ENCODE results near the gene LMAN2. TPM values are rescaled to one million over a fixed set of nuclear protein-coding genes. Genes with fewer than 3 reads are reported as not detected.

Gene LMAN2
- total RNA-seq, 2 donors from 2014 or later, result 119 to 128 TPM

DNA sequence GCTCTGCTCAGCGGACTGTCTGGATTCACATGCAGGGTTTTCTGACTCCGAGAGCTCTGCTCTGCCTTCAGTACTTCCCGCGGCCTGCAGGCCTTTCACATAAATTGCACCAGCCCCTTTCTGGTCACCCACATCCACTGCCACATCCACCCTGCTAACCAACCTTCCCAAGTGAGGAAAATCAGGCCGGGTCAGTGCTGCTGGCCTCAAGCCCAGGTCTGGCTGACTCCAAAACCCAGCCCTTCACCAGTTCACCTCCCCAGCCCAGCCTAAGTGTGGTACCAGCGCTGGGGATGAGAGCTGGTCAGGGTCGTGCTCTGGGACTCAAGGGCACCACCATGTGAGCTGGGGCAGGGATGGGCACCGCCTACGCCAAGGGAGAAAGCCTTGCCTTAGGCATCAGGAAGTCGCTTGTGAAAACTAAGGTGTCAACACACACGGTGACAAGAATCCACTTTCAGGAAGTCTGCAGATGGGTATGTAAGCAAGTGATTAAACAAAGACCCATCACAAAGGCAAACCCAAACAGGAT lies 12.3 kb downstream of the LMAN2 start:
- H3K27ac Mint-ChIP-seq, result peak overlapping the region; percentile 61
- H3K36me3 ChIP-seq (ENCODE audit: control insufficient read depth, insufficient read depth, low read length), result peaks cover 69% of the 10 kb centered on the region
- no peak for DNase-seq
- H3K9me3 Mint-ChIP-seq, result no peaks in the 10 kb centered on the region
- peaks cover 10% of the 10 kb centered on the region for H3K4me1 Mint-ChIP-seq
- no peaks in the 10 kb centered on the region for H3K27me3 Mint-ChIP-seq (ENCODE audit: insufficient read depth)
- WGBS, 2 experiments (ENCODE audit: insufficient coverage in 1 of 2, insufficient read length in 1 of 2), result 83% methylated on average over 8 to 11 of the region's 11 CpGs
- H3K4me1 ChIP-seq (ENCODE audit: control insufficient read depth, insufficient read depth, low read length), result no peaks in the 10 kb centered on the region
- H3K4me3 ChIP-seq (ENCODE audit: low read length), result no peak overlapping the region
- no peak overlapping the region for H3K27ac ChIP-seq (ENCODE audit: low read depth, low read length)
- H3K9ac ChIP-seq (ENCODE audit: extremely low read depth, low read length, poor library complexity, severe bottlenecking), result no peak overlapping the region
- peaks cover 6% of the 10 kb centered on the region for H3K9me3 ChIP-seq (ENCODE audit: control insufficient read depth, low read length)
- no peak overlapping the region for H3K4me3 Mint-ChIP-seq
- peaks cover 64% of the 10 kb centered on the region for H3K36me3 Mint-ChIP-seq (ENCODE audit: low read depth)
- TF ChIP-seq, protein P1, sequence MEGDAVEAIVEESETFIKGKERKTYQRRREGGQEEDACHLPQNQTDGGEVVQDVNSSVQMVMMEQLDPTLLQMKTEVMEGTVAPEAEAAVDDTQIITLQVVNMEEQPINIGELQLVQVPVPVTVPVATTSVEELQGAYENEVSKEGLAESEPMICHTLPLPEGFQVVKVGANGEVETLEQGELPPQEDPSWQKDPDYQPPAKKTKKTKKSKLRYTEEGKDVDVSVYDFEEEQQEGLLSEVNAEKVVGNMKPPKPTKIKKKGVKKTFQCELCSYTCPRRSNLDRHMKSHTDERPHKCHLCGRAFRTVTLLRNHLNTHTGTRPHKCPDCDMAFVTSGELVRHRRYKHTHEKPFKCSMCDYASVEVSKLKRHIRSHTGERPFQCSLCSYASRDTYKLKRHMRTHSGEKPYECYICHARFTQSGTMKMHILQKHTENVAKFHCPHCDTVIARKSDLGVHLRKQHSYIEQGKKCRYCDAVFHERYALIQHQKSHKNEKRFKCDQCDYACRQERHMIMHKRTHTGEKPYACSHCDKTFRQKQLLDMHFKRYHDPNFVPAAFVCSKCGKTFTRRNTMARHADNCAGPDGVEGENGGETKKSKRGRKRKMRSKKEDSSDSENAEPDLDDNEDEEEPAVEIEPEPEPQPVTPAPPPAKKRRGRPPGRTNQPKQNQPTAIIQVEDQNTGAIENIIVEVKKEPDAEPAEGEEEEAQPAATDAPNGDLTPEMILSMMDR (conservative IDR thresholded peaks at IDR 0.05), result no peak
- H3K27me3 ChIP-seq (ENCODE audit: control insufficient read depth, insufficient read depth, low read length, poor library complexity, severe bottlenecking), result no peaks in the 10 kb centered on the region

DNA sequence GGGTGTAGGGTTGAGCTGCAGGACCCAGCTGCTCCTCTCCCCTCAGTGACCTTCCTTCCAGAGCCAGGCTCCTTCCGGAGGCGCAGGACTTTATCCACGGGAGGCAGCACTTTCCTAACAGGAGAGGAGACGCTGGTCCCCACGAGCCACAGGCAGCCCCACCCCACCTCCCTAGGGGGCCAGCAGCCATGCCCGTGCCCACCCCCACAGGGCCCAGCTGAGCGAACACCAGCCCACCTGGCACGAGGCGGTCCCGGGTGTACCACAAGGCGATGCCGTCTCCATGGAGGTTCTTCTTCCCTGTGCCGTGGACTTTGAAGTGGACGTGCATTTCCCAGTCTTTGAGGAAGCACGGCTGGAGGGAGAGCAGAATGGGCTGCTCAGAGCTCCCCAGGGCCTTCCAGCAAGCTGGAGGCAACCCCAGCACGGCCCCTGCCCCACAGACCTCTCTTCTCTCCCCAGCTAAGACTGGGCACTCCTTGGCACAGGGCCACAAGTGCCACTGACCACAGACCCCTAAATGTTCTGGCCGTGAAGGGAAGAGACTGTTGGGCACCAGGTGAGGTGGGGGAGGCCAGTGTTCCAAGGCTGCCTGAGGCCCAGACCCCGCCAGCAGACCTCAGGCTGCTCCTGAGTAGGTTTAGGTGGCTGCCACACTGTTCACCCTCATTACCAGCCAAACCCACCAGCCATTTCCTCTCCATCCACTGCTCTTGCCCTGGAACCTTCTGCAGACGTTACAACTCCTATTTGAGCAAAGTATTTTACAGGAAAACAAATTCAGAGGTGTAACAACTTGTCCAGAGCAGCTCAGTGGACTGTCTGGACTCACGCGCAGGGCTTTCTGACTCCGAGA lies 13.0 kb downstream of the LMAN2 start:
- TF ChIP-seq, protein P1 (conservative IDR thresholded peaks at IDR 0.05), result no peak

DNA sequence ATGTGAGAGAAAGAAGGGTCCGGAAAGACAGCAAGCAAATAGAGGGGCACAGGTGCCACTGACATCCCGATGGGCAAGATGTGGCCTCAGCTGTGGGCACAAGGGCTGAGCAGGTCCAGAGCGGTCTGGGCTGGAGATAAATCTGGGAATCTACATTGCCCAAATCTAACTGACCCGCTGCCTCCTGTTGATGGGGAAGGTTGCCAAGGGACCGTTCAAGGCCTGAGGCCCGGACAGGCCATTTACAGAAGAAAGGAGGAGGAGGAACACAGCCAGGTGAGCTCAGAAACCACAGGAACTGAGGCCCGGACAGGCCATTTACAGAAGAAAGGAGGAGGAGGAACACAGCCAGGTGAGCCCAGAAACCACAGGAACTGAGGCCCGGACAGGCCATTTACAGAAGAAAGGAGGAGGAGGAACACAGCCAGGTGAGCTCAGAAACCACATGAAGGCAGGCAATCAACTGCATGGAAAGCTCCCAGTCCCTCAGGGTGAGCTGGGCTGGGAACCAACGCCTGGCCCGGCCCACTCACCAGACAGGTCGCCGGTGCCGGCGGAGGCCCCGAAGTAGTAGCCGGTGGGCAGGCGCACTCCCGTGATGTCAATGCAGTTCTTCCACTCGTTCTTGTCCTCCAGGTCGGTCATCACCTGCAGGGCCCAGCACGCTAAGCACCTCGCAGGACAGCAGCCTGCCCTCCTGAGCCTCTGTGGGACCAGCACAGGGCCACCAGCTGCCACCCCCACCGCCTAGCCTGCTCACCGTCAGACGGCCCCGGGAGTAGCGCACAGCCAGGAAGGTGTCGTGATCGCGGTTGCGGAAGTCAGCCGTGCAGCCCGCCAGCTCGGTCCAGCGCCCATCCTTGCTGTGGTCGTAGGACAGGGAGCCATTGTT lies 14.6 kb downstream of the LMAN2 start:
- no peak overlapping the region for H3K27ac ChIP-seq (ENCODE audit: low read depth, low read length)
- TF ChIP-seq, protein P1 (conservative IDR thresholded peaks at IDR 0.05), result no peak
- H3K27me3 ChIP-seq (ENCODE audit: control insufficient read depth, insufficient read depth, low read length, poor library complexity, severe bottlenecking), result no peaks in the 10 kb centered on the region
- Mint-ChIP-seq H3K27ac (no peak overlapping the region), H3K36me3 (ENCODE audit: low read depth) (peaks cover 71% of the 10 kb centered on the region), H3K4me3 (no peak overlapping the region), H3K27me3 (ENCODE audit: insufficient read depth) (no peaks in the 10 kb centered on the region), H3K9me3 (no peaks in the 10 kb centered on the region), H3K4me1 (peaks cover 10% of the 10 kb centered on the region)
- no peaks in the 10 kb centered on the region for H3K4me1 ChIP-seq (ENCODE audit: control insufficient read depth, insufficient read depth, low read length)
- H3K36me3 ChIP-seq (ENCODE audit: control insufficient read depth, insufficient read depth, low read length), result peaks cover 66% of the 10 kb centered on the region
- DNase-seq, result no peak
- H3K9me3 ChIP-seq (ENCODE audit: control insufficient read depth, low read length), result peaks cover 6% of the 10 kb centered on the region
- no peak overlapping the region for H3K9ac ChIP-seq (ENCODE audit: extremely low read depth, low read length, poor library complexity, severe bottlenecking)
- WGBS, 2 experiments (ENCODE audit: insufficient coverage in 1 of 2, insufficient read length in 1 of 2), result 95 to 96% methylated on average over 30 to 36 of the region's 36 CpGs
- H3K4me3 ChIP-seq (ENCODE audit: low read length), result no peak overlapping the region

More for the DNA sequence above, 13.0 kb downstream of the LMAN2 start:
- Mint-ChIP-seq H3K27me3 (ENCODE audit: insufficient read depth) (no peaks in the 10 kb centered on the region), H3K36me3 (ENCODE audit: low read depth) (peaks cover 68% of the 10 kb centered on the region), H3K9me3 (no peaks in the 10 kb centered on the region), H3K4me3 (no peak overlapping the region), H3K4me1 (peaks cover 10% of the 10 kb centered on the region), H3K27ac (peak overlapping the region; percentile 61)
- H3K9ac ChIP-seq (ENCODE audit: extremely low read depth, low read length, poor library complexity, severe bottlenecking), result no peak overlapping the region
- no peak for DNase-seq
- H3K9me3 ChIP-seq (ENCODE audit: control insufficient read depth, low read length), result peaks cover 6% of the 10 kb centered on the region
- H3K27me3 ChIP-seq (ENCODE audit: control insufficient read depth, insufficient read depth, low read length, poor library complexity, severe bottlenecking), result no peaks in the 10 kb centered on the region
- peaks cover 72% of the 10 kb centered on the region for H3K36me3 ChIP-seq (ENCODE audit: control insufficient read depth, insufficient read depth, low read length)
- H3K4me1 ChIP-seq (ENCODE audit: control insufficient read depth, insufficient read depth, low read length), result no peaks in the 10 kb centered on the region
- H3K4me3 ChIP-seq (ENCODE audit: low read length), result no peak overlapping the region
- WGBS, 2 experiments (ENCODE audit: insufficient coverage in 1 of 2, insufficient read length in 1 of 2), result 88 to 95% methylated on average over 14 to 22 of the region's 22 CpGs
- H3K27ac ChIP-seq (ENCODE audit: low read depth, low read length), result no peak overlapping the region

Measured in endodermal cell (in vitro differentiated cells).